Memory B cell (primary cell): ENCODE data around the gene ADGRA1.

ENCODE experiments used
- ATAC-seq: fragments of 150-1000 bp; cut with Tn5 transposase; 2 replicates; pipeline ENCODE4 v1.10.0; 2021; ENCODE audit warnings: low read depth, mild to moderate bottlenecking, moderate library complexity
- DNase-seq, 2 donors: peaks; one replicate each; pipeline ENCODE4 v3.0.0; 2022; ENCODE audit warnings: low spot score in 2 of 2
- H3K27ac Mint-ChIP-seq: one replicate; pipeline ENCODE4 v1.8.0; 2022; ENCODE audit warnings: mild to moderate bottlenecking, moderate library complexity, mixed read lengths
- H3K27me3 Mint-ChIP-seq: one replicate; pipeline ENCODE4 v1.8.0; 2022; ENCODE audit warnings: mixed read lengths
- H3K36me3 Mint-ChIP-seq: one replicate; pipeline ENCODE4 v1.8.0; 2022; ENCODE audit warnings: mild to moderate bottlenecking, mixed read lengths
- H3K4me1 Mint-ChIP-seq: one replicate; pipeline ENCODE4 v1.8.0; 2022; ENCODE audit warnings: mixed read lengths
- H3K4me3 Mint-ChIP-seq: one replicate; pipeline ENCODE4 v1.8.0; 2022; ENCODE audit warnings: mild to moderate bottlenecking, moderate library complexity, mixed read lengths
- H3K9me3 Mint-ChIP-seq: one replicate; pipeline ENCODE4 v1.8.0; 2022; ENCODE audit warnings: mixed read lengths

ADGRA1 gene

GRCh38 chr10:133088179-133088955 is 643 bp downstream of the ADGRA1 start:
- Mint-ChIP-seq H3K27ac (no peak overlapping the region), H3K9me3 (peaks cover 3% of the 10 kb centered on the region), H3K27me3 (peaks cover 7% of the 10 kb centered on the region), H3K36me3 (no peaks in the 10 kb centered on the region), H3K4me1 (peaks cover 2% of the 10 kb centered on the region), H3K4me3 (no peak overlapping the region)
- DNase-seq (no peak), ATAC-seq (no peak)

- H3K4me3 Mint-ChIP-seq = no peak overlapping the region
- peaks cover 2% of the 10 kb centered on the region for H3K4me1 Mint-ChIP-seq
- ATAC-seq (no peak), DNase-seq (no peak)
- H3K36me3 Mint-ChIP-seq = no peaks in the 10 kb centered on the region
- peaks cover 7% of the 10 kb centered on the region for H3K27me3 Mint-ChIP-seq
- no peak overlapping the region for H3K27ac Mint-ChIP-seq
- peaks cover 3% of the 10 kb centered on the region for H3K9me3 Mint-ChIP-seq
These were observed 1.5 kb downstream of the ADGRA1 start for GRCh38 chr10:133088956-133089800.

- H3K27me3 Mint-ChIP-seq = peaks cover 4% of the 10 kb centered on the region
- ATAC-seq = no peak
- H3K4me3 Mint-ChIP-seq = no peak overlapping the region
- DNase-seq = no peak
- H3K36me3 Mint-ChIP-seq = no peaks in the 10 kb centered on the region
- H3K4me1 Mint-ChIP-seq = peaks cover 2% of the 10 kb centered on the region
- H3K9me3 Mint-ChIP-seq = peaks cover 3% of the 10 kb centered on the region
- no peak overlapping the region for H3K27ac Mint-ChIP-seq
These were observed 2.4 kb downstream of the ADGRA1 start for GRCh38 chr10:133090101-133090500.

GRCh38 chr10:133090654-133091053 is 2.9 kb downstream of the ADGRA1 start:
- Mint-ChIP-seq H3K27me3 (peaks cover 4% of the 10 kb centered on the region), H3K9me3 (peaks cover 3% of the 10 kb centered on the region)

GRCh38 chr10:133091316-133091715 is 3.6 kb downstream of the ADGRA1 start:
- Mint-ChIP-seq H3K27ac (no peak overlapping the region), H3K36me3 (no peaks in the 10 kb centered on the region), H3K27me3 (peaks cover 4% of the 10 kb centered on the region), H3K9me3 (peaks cover 3% of the 10 kb centered on the region), H3K4me1 (peaks cover 2% of the 10 kb centered on the region), H3K4me3 (no peak overlapping the region)
- no peak for DNase-seq
- no peak for ATAC-seq

More at GRCh38 chr10:133090654-133091053, 2.9 kb downstream of the ADGRA1 start:
- Mint-ChIP-seq H3K36me3 (no peaks in the 10 kb centered on the region), H3K27ac (no peak overlapping the region), H3K4me1 (peaks cover 2% of the 10 kb centered on the region), H3K4me3 (no peak overlapping the region)
- ATAC-seq (no peak), DNase-seq (no peak)

GRCh38 chr10:133093291-133093690 is 5.6 kb downstream of the ADGRA1 start:
- H3K36me3 Mint-ChIP-seq = no peaks in the 10 kb centered on the region

GRCh38 chr10:133094286-133094685 is 6.6 kb downstream of the ADGRA1 start:
- no peak overlapping the region for H3K27ac Mint-ChIP-seq

More at GRCh38 chr10:133093291-133093690, 5.6 kb downstream of the ADGRA1 start:
- Mint-ChIP-seq H3K9me3 (peaks cover 3% of the 10 kb centered on the region), H3K27me3 (peaks cover 2% of the 10 kb centered on the region), H3K27ac (no peak overlapping the region), H3K4me1 (peaks cover 2% of the 10 kb centered on the region), H3K4me3 (no peak overlapping the region)
- no peak for DNase-seq
- ATAC-seq = no peak

GRCh38 chr10:133094866-133095265 is 7.1 kb downstream of the ADGRA1 start:
- no peaks in the 10 kb centered on the region for H3K36me3 Mint-ChIP-seq
- DNase-seq (no peak), ATAC-seq (no peak)
- peaks cover 2% of the 10 kb centered on the region for H3K4me1 Mint-ChIP-seq
- H3K9me3 Mint-ChIP-seq = peaks cover 3% of the 10 kb centered on the region
- H3K27ac Mint-ChIP-seq = no peak overlapping the region
- H3K4me3 Mint-ChIP-seq = no peak overlapping the region
- peaks cover 4% of the 10 kb centered on the region for H3K27me3 Mint-ChIP-seq

More at GRCh38 chr10:133094286-133094685, 6.6 kb downstream of the ADGRA1 start:
- Mint-ChIP-seq H3K4me1 (peaks cover 2% of the 10 kb centered on the region), H3K27me3 (peaks cover 4% of the 10 kb centered on the region), H3K4me3 (no peak overlapping the region), H3K36me3 (no peaks in the 10 kb centered on the region), H3K9me3 (peaks cover 3% of the 10 kb centered on the region)
- ATAC-seq (no peak), DNase-seq (no peak)

- Mint-ChIP-seq H3K4me3 (no peak overlapping the region), H3K4me1 (peaks cover 2% of the 10 kb centered on the region), H3K36me3 (no peaks in the 10 kb centered on the region), H3K27me3 (peaks cover 5% of the 10 kb centered on the region), H3K27ac (no peak overlapping the region), H3K9me3 (peaks cover 3% of the 10 kb centered on the region)
- no peak for DNase-seq
- ATAC-seq = no peak
These were observed 7.9 kb downstream of the ADGRA1 start for GRCh38 chr10:133095586-133095985.

GRCh38 chr10:133096616-133097269 is 9.0 kb downstream of the ADGRA1 start:
- Mint-ChIP-seq H3K4me3 (no peak overlapping the region), H3K4me1 (peaks cover 2% of the 10 kb centered on the region), H3K27ac (no peak overlapping the region), H3K27me3 (peaks cover 9% of the 10 kb centered on the region), H3K36me3 (no peaks in the 10 kb centered on the region), H3K9me3 (peaks cover 3% of the 10 kb centered on the region)
- DNase-seq (no peak), ATAC-seq (no peak)

GRCh38 chr10:133097418-133097817 is 9.7 kb downstream of the ADGRA1 start:
- no peak overlapping the region for H3K4me3 Mint-ChIP-seq
- DNase-seq = no peak
- H3K27me3 Mint-ChIP-seq = peaks cover 12% of the 10 kb centered on the region
- H3K36me3 Mint-ChIP-seq = no peaks in the 10 kb centered on the region
- no peak overlapping the region for H3K27ac Mint-ChIP-seq
- peaks cover 2% of the 10 kb centered on the region for H3K9me3 Mint-ChIP-seq
- peaks cover 2% of the 10 kb centered on the region for H3K4me1 Mint-ChIP-seq
- ATAC-seq = no peak

GRCh38 chr10:133097961-133098360 is 10.2 kb downstream of the ADGRA1 start:
- Mint-ChIP-seq H3K9me3 (no peaks in the 10 kb centered on the region), H3K27me3 (peaks cover 10% of the 10 kb centered on the region), H3K27ac (no peak overlapping the region), H3K4me3 (no peak overlapping the region), H3K36me3 (no peaks in the 10 kb centered on the region), H3K4me1 (peaks cover 2% of the 10 kb centered on the region)
- ATAC-seq (no peak), DNase-seq (no peak)

- ATAC-seq (no peak), DNase-seq (no peak)
- peaks cover 2% of the 10 kb centered on the region for H3K4me1 Mint-ChIP-seq
- H3K27ac Mint-ChIP-seq = no peak overlapping the region
- H3K36me3 Mint-ChIP-seq = no peaks in the 10 kb centered on the region
- no peak overlapping the region for H3K4me3 Mint-ChIP-seq
- H3K9me3 Mint-ChIP-seq = no peaks in the 10 kb centered on the region
- peaks cover 10% of the 10 kb centered on the region for H3K27me3 Mint-ChIP-seq
These were observed 10.9 kb downstream of the ADGRA1 start for GRCh38 chr10:133098426-133099124.
